HG02885 (cell line): ENCODE measurements around the gene CCNDBP1.

ENCODE experiments used
- ATAC-seq: cut with Tn5 transposase; IDR thresholded peaks from one replicate; pipeline ENCODE4 v1.9.1; 2021; ENCODE audit warnings: mild to moderate bottlenecking; ENCODE audit not compliant: unreplicated experiment, poor library complexity

The CCNDBP1 gene

GRCh38 chr15:43241100-43241499 lies 55.9 kb downstream of the CCNDBP1 start:
- no peak for ATAC-seq

GRCh38 chr15:43242616-43243015 lies 57.4 kb downstream of the CCNDBP1 start:
- ATAC-seq: no peak

- ATAC-seq: no peak
Observed at GRCh38 chr15:43243020-43243645, 57.9 kb downstream of the CCNDBP1 start.

- no peak for ATAC-seq
Observed at GRCh38 chr15:43244092-43244491, 58.9 kb downstream of the CCNDBP1 start.

- no peak for ATAC-seq
Observed at GRCh38 chr15:43246261-43246774, 61.1 kb downstream of the CCNDBP1 start.
